H1 (cell line): ENCODE measurements around the gene LAMA3. TPM values are rescaled to one million over a fixed set of nuclear protein-coding genes. Genes with fewer than 3 reads are reported as not detected.

Experiments
- CEBPB ChIP-seq: IDR thresholded peaks from 2 replicates; pipeline ENCODE4 v1.6.1; 2012; ENCODE audit warnings: low read depth, low read length
- RBBP5 ChIP-seq: IDR thresholded peaks from 2 replicates; pipeline ENCODE4 v1.7.1; 2012; ENCODE audit warnings: low read depth, mild to moderate bottlenecking, inconsistent platforms, low read length, moderate library complexity, borderline replicate concordance
- polyA plus RNA-seq, 7 experiments: library from polyadenylated mRNA; depleted of rRNA in 3 of 7; stranded (reverse) in 5 of 7; unstranded in 2 of 7; fragments of >200 nt in 5 of 7; fragments of 200-250 nt in 2 of 7; gene quantifications; 1 replicate in 5 of 7; 2 replicates in 1 of 7; 4 replicates in 1 of 7; pipeline versions ENCODE4 v1.2.1 to v1.2.3, GENCODE V29; 2011 to 2013; ENCODE audit warnings: missing spikeins in 2 of 7, mixed read lengths in 2 of 7
- total RNA-seq: library from RNA; stranded (reverse); fragmentation: NEBNext Ultra II Directional; extraction: Animal tissue kit (Norgen Biotek cat#: 25700); gene quantifications from 2 replicates; pipeline ENCODE4 v1.2.1, GENCODE V29; 2021

Gene LAMA3
- total and polyA plus RNA-seq, 2 of the 8 experiments (the other 6 are each of a cell fraction or from before 2014, with no cell fraction given) = 0.76 to 5.0 TPM

DNA sequence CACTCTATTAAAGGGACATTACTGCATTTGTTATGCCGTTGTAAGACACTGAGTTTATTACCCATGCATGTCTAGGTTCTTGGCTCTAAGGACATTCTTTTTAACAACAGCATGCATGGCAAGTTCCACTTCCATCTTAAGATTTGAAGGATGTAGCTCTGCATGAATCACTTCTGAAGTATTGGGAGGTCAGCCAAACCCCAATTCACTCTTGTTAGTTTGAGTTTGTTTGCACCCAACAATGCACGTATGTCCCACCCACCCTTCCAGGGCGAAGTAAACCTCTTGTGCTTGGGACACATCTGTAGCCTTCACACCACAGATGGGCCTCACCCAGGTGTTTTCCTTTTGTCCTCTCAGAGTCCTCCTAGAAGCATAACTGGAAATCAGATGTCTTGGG lies 5.6 kb upstream of the LAMA3 start (continued):
- TF ChIP-seq RBBP5 (no peak), CEBPB (no peak)
